Measurements from ENCODE around the gene ST7L. TPM values are rescaled to one million over a fixed set of nuclear protein-coding genes. Genes with fewer than 3 reads are reported as not detected.

Gene ST7L
- polyA plus RNA-seq, 1 donor (not counting 4 experiments of a cell fraction or from before 2014, with no cell fraction given) = 13.4 TPM

DNA sequence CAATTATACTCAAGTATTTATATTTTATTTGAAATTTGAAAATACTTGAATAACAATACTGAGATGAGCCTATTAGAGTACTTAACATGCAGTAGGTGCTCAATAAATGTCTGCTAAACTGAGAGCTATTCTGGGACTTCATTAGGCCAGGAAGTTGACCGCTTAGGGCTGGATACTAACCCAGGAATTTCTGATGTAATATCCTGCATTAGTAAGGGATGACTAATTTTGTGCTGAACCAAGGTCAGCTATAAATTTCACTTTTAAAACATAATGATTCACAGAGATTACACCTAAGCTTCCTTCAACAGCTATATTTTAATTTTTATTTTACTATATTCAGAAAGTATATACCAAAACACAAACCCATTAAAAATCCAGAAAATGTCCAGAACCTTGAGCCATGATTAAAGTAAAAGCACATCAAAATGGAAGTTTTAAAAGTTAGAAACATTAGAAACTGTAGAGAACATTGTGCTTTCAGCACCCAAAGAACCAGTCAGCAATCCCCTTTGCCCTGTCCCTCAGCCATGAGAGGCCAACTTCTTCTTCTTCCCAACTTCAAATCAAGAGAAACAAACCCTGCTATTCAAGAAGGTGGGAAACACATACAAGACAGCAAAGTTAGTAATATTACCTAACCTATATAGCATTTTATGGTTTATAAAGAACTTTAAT, 74.8 kb downstream of the ST7L start:
- peaks cover 3 to 5% of the 10 kb centered on the region in 2 experiments for H3K36me3 ChIP-seq (ENCODE audit: control insufficient read depth in 2 of 2, extremely low read depth in 1 of 2, insufficient read depth in 2 of 2, low read length in 2 of 2)
- peak; percentile 90 for FAIRE-seq

GRCh38 chr1:112542206-112542973, 76.6 kb downstream of the ST7L start:
- DNase-seq (ENCODE audit: low read depth, low spot score) = no peak
- H3K27ac ChIP-seq (ENCODE audit: control insufficient read depth, insufficient read depth, low read length) = no peak overlapping the region
- dilution Hi-C loops (cut with MboI; ENCODE audit: extremely low pct_ligation_motif_present, low sequenced_read_pairs) = no loop called here

More for the DNA sequence above, 74.8 kb downstream of the ST7L start:
- dilution Hi-C loops (cut with MboI; ENCODE audit: extremely low pct_ligation_motif_present, low sequenced_read_pairs) = no loop called here
- Histone ChIP-seq H3K9me1 (ENCODE audit: control insufficient read depth, extremely low read depth, insufficient read depth, low read length) (no peaks in the 10 kb centered on the region), H3K9ac (ENCODE audit: control insufficient read depth, extremely low read depth, insufficient read depth, low read length) (no peak overlapping the region), H3K27me3 (ENCODE audit: control insufficient read depth, extremely low read depth, insufficient read depth, low read length) (no peaks in the 10 kb centered on the region), H3K79me2 (ENCODE audit: control insufficient read depth, insufficient read depth, low read length) (no peaks in the 10 kb centered on the region), H3K4me3 (ENCODE audit: control insufficient read depth in 2 of 3, extremely low read depth in 1 of 3, insufficient read depth in 2 of 3, low read depth in 1 of 3, low read length in 3 of 3) (no peak overlapping the region), H2AFZ (ENCODE audit: control insufficient read depth, low read length) (no peak overlapping the region), H3K9me3 (ENCODE audit: control insufficient read depth, low read depth, low read length) (no peaks in the 10 kb centered on the region), H4K20me1 (ENCODE audit: control insufficient read depth, extremely low read depth, insufficient read depth, low read length) (no peaks in the 10 kb centered on the region), H3K4me2 (ENCODE audit: control insufficient read depth, extremely low read depth, insufficient read depth, low read depth, low read length) (peak overlapping the region; percentile 7), H3K4me1 (ENCODE audit: control insufficient read depth, extremely low read depth, insufficient read depth, low read length) (peaks cover 20% of the 10 kb centered on the region), H3K27ac (ENCODE audit: control insufficient read depth, insufficient read depth, low read length) (peak overlapping the region; percentile 73)
- DNase-seq (ENCODE audit: low read depth, low spot score) = peak; percentile 68
- TF ChIP-seq EZH2 (IDR thresholded peaks at IDR 0.05; ENCODE audit: low read length) = no peak
- TF ChIP-seq CTCF (optimal IDR thresholded peaks at IDR 0.05 in 1 of 3, IDR thresholded peaks at IDR 0.05 in 1 of 3, conservative IDR thresholded peaks at IDR 0.05 in 1 of 3; ENCODE audit: extremely low read depth in 1 of 3, insufficient read depth in 2 of 3, low read length in 3 of 3) = no peak

More at GRCh38 chr1:112542206-112542973, 76.6 kb downstream of the ST7L start:
- Histone ChIP-seq H4K20me1 (ENCODE audit: control insufficient read depth, extremely low read depth, insufficient read depth, low read length) (no peaks in the 10 kb centered on the region), H3K79me2 (ENCODE audit: control insufficient read depth, insufficient read depth, low read length) (no peaks in the 10 kb centered on the region), H3K4me1 (ENCODE audit: control insufficient read depth, extremely low read depth, insufficient read depth, low read length) (peaks cover 20% of the 10 kb centered on the region), H3K4me3 (ENCODE audit: control insufficient read depth in 2 of 3, extremely low read depth in 1 of 3, insufficient read depth in 2 of 3, low read depth in 1 of 3, low read length in 3 of 3) (no peak overlapping the region), H3K4me2 (ENCODE audit: control insufficient read depth, extremely low read depth, insufficient read depth, low read depth, low read length) (no peak overlapping the region), H2AFZ (ENCODE audit: control insufficient read depth, low read length) (no peak overlapping the region), H3K9me3 (ENCODE audit: control insufficient read depth, low read depth, low read length) (no peaks in the 10 kb centered on the region), H3K9ac (ENCODE audit: control insufficient read depth, extremely low read depth, insufficient read depth, low read length) (no peak overlapping the region), H3K36me3 (ENCODE audit: control insufficient read depth in 2 of 2, extremely low read depth in 1 of 2, insufficient read depth in 2 of 2, low read length in 2 of 2) (peaks cover 5% of the 10 kb centered on the region in 2 experiments), H3K9me1 (ENCODE audit: control insufficient read depth, extremely low read depth, insufficient read depth, low read length) (no peaks in the 10 kb centered on the region), H3K27me3 (ENCODE audit: control insufficient read depth, extremely low read depth, insufficient read depth, low read length) (no peaks in the 10 kb centered on the region)
- no peak for TF ChIP-seq EZH2 (IDR thresholded peaks at IDR 0.05; ENCODE audit: low read length)
- FAIRE-seq = no peak

Measured in keratinocyte (primary cell).